Measurements from ENCODE around the gene MIR17HG.

DNA sequence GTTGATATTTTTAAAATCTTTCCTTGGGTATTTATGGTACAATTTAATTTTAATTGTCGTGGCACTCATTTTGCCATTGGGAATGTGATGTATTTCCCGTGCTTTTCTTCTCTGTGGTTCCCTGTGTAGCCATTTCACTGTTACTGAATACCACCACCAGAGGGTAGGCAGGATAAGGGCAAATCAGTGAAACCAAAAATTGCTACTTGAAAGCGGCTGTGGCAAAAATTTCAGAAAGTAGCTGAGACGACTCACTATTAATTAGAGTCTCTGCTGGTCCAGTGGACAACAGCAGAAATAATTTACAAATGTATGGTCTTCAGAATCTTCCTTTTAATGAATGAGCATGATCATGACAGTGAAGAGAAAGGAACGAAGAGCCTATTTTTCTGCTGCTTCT lies 34.4 kb upstream of the MIR17HG start:
- TF ChIP-seq, protein P1, sequence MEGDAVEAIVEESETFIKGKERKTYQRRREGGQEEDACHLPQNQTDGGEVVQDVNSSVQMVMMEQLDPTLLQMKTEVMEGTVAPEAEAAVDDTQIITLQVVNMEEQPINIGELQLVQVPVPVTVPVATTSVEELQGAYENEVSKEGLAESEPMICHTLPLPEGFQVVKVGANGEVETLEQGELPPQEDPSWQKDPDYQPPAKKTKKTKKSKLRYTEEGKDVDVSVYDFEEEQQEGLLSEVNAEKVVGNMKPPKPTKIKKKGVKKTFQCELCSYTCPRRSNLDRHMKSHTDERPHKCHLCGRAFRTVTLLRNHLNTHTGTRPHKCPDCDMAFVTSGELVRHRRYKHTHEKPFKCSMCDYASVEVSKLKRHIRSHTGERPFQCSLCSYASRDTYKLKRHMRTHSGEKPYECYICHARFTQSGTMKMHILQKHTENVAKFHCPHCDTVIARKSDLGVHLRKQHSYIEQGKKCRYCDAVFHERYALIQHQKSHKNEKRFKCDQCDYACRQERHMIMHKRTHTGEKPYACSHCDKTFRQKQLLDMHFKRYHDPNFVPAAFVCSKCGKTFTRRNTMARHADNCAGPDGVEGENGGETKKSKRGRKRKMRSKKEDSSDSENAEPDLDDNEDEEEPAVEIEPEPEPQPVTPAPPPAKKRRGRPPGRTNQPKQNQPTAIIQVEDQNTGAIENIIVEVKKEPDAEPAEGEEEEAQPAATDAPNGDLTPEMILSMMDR (IDR thresholded peaks at IDR 0.05; ENCODE audit: insufficient read depth, low read length, poor library complexity, severe bottlenecking) = peak; percentile 27
- no peak for TF ChIP-seq EZH2phosphoT487 (conservative IDR thresholded peaks at IDR 0.05; ENCODE audit: low read length)

All from SU-DHL-6 (cell line).